Measurements from ENCODE around the gene DHX36.
A peak's percentile ranks its signal among the peaks of the same experiment; 100 is the strongest.

DHX36 gene

GRCh38 chr3:154323891-154324738 is at the start of gene DHX36:
TSS of gene DHX36 (minus strand) at chr3:154324487. CDS start at chr3:154324416, 71 bp downstream.
- DNase-seq (ENCODE audit: low read depth in 2 of 2) = peak; percentile 82 to 85

- DNase-seq (ENCODE audit: low read depth in 2 of 2) = no peak
These were observed 42.9 kb upstream of the DHX36 start for GRCh38 chr3:154367221-154367620.

GRCh38 chr3:154364849-154365248 is 40.6 kb upstream of the DHX36 start:
- no peak for DNase-seq (ENCODE audit: low read depth in 2 of 2)

GRCh38 chr3:154361099-154361498 is 36.8 kb upstream of the DHX36 start:
- no peak for DNase-seq (ENCODE audit: low read depth in 2 of 2)

- no peak for DNase-seq (ENCODE audit: low read depth in 2 of 2)
These were observed 31.7 kb upstream of the DHX36 start for GRCh38 chr3:154356009-154356408.

GRCh38 chr3:154349223-154349622 is 24.9 kb upstream of the DHX36 start:
- DNase-seq (ENCODE audit: low read depth in 2 of 2) = no peak

- no peak for DNase-seq (ENCODE audit: low read depth in 2 of 2)
These were observed 21.3 kb upstream of the DHX36 start for GRCh38 chr3:154345422-154346122.

- DNase-seq (ENCODE audit: low read depth in 2 of 2) = no peak
These were observed 14.3 kb upstream of the DHX36 start for GRCh38 chr3:154338570-154338969.

GRCh38 chr3:154338008-154338407 is 13.7 kb upstream of the DHX36 start:
- DNase-seq (ENCODE audit: low read depth in 2 of 2) = no peak

GRCh38 chr3:154334973-154335420 is 10.7 kb upstream of the DHX36 start:
- DNase-seq (ENCODE audit: low read depth in 2 of 2) = no peak

- no peak for DNase-seq (ENCODE audit: low read depth in 2 of 2)
These were observed 3.6 kb upstream of the DHX36 start for GRCh38 chr3:154327871-154328270.

- no peak for DNase-seq (ENCODE audit: low read depth in 2 of 2)
These were observed 632 bp upstream of the DHX36 start for GRCh38 chr3:154324919-154325318.

- DNase-seq (ENCODE audit: low read depth in 2 of 2) = no peak
These were observed 7.1 kb downstream of the DHX36 start for GRCh38 chr3:154316974-154317767.

GRCh38 chr3:154314152-154314551 is 10.1 kb downstream of the DHX36 start:
- DNase-seq (ENCODE audit: low read depth in 2 of 2) = no peak

GRCh38 chr3:154310840-154311239 is 13.4 kb downstream of the DHX36 start:
- DNase-seq (ENCODE audit: low read depth in 2 of 2) = no peak

GRCh38 chr3:154307363-154307762 is 16.9 kb downstream of the DHX36 start:
- DNase-seq (ENCODE audit: low read depth in 2 of 2) = no peak

GRCh38 chr3:154304936-154305335 is 19.4 kb downstream of the DHX36 start:
- DNase-seq (ENCODE audit: low read depth in 2 of 2) = no peak

GRCh38 chr3:154304116-154304786 is 20.0 kb downstream of the DHX36 start:
- no peak for DNase-seq (ENCODE audit: low read depth in 2 of 2)

GRCh38 chr3:154301561-154301960 is 22.7 kb downstream of the DHX36 start:
- DNase-seq (ENCODE audit: low read depth in 2 of 2) = no peak

- DNase-seq (ENCODE audit: low read depth in 2 of 2) = no peak
These were observed 30.3 kb downstream of the DHX36 start for GRCh38 chr3:154294016-154294415.

GRCh38 chr3:154290187-154290586 is 34.1 kb downstream of the DHX36 start:
- no peak for DNase-seq (ENCODE audit: low read depth in 2 of 2)

- no peak for DNase-seq (ENCODE audit: low read depth in 2 of 2)
These were observed 39.1 kb downstream of the DHX36 start for GRCh38 chr3:154285221-154285620.

Data from stimulated activated CD8-positive, alpha-beta memory T cell treated with anti-CD3 and anti-CD28 coated beads, Interleukin-15, amount 100 ng/mL, for 48 hours (primary cell).